Neural cell (in vitro differentiated cells): ENCODE data around the gene MLLT3. TPM values are rescaled to one million over a fixed set of nuclear protein-coding genes. Genes with fewer than 3 reads are reported as not detected.

ENCODE experiments used
- H2AFZ ChIP-seq: fragments of 200-600, 300-800 bp; sonication (generic), shearing (Covaris generic); 2 replicates; pipeline ENCODE4 v1.6.0; 2014; ENCODE audit warnings: low read depth, mild to moderate bottlenecking, antibody characterized with exemption, low read length, moderate library complexity
- H3F3A ChIP-seq: fragments of 200-600 bp; shearing (Covaris generic); 2 replicates; pipeline ENCODE4 v1.6.1; 2016; ENCODE audit warnings: mild to moderate bottlenecking, moderate library complexity, mixed read lengths, antibody characterized with exemption, low read length; ENCODE audit not compliant: insufficient read depth, poor library complexity, severe bottlenecking
- H3K27ac ChIP-seq: fragments of 200-600, 300-800 bp; sonication (generic), shearing (Covaris generic); 2 replicates; pipeline ENCODE4 v1.5.1; 2014; ENCODE audit warnings: mild to moderate bottlenecking, low read length, moderate library complexity
- H3K27me3 ChIP-seq: fragments of 300-800, 200-600 bp; sonication (generic), shearing (Covaris generic); 2 replicates; pipeline ENCODE4 v1.6.0; 2014; ENCODE audit warnings: mild to moderate bottlenecking, low read depth, low read length, moderate library complexity; ENCODE audit not compliant: insufficient read depth
- H3K36me3 ChIP-seq: fragments of 300-800, 200-600 bp; sonication (generic), shearing (Covaris generic); 2 replicates; pipeline ENCODE4 v1.5.1; 2014; ENCODE audit warnings: mild to moderate bottlenecking, antibody characterized with exemption, low read length, moderate library complexity; ENCODE audit not compliant: insufficient read depth
- H3K4me2 ChIP-seq: fragments of 300-800, 200-600 bp; sonication (generic), shearing (Covaris generic); 2 replicates; pipeline ENCODE4 v1.6.0; 2014; ENCODE audit warnings: mild to moderate bottlenecking, low read length
- H3K4me3 ChIP-seq: fragments of 300-800, 200-600 bp; sonication (generic), shearing (Covaris generic); 2 replicates; pipeline ENCODE4 v1.5.1; 2014; ENCODE audit warnings: mild to moderate bottlenecking, low read length, moderate library complexity
- H3K79me2 ChIP-seq: fragments of 200-600 bp; shearing (Covaris generic); replicated peaks from 2 replicates; pipeline ENCODE4 v1.6.0; 2014; ENCODE audit warnings: mild to moderate bottlenecking, low read length, moderate library complexity; ENCODE audit not compliant: insufficient read depth
- H3K9ac ChIP-seq: fragments of 300-800, 200-600 bp; sonication (generic), shearing (Covaris generic); 2 replicates; pipeline ENCODE4 v1.6.1; 2016; ENCODE audit warnings: mild to moderate bottlenecking, low read length, mixed read lengths
- H3K9me2 ChIP-seq: fragments of 200-600 bp; shearing (Covaris generic); 2 replicates; pipeline ENCODE4 v1.6.1; 2016; ENCODE audit warnings: mild to moderate bottlenecking, low read length, mixed read lengths; ENCODE audit not compliant: insufficient read depth
- H3K9me3 ChIP-seq: fragments of 200-600, 300-800 bp; sonication (generic), shearing (Covaris generic); 2 replicates; pipeline ENCODE4 v1.6.1; 2016; ENCODE audit warnings: mild to moderate bottlenecking, mixed run types, low read length, moderate library complexity, mixed read lengths
- H4K20me1 ChIP-seq: fragments of 200-600 bp; shearing (Covaris generic); 2 replicates; pipeline ENCODE4 v1.6.1; 2016; ENCODE audit warnings: mild to moderate bottlenecking, mixed run types; ENCODE audit not compliant: insufficient read depth
- EP300 ChIP-seq: fragments of 450-650 bp; conservative IDR thresholded peaks from 2 replicates; pipeline ENCODE4 v1.6.1; 2014; ENCODE audit warnings: antibody characterized with exemption, mild to moderate bottlenecking, moderate library complexity; ENCODE audit not compliant: poor library complexity, severe bottlenecking
- EZH2 ChIP-seq: fragments of 200-600, 300-800 bp; shearing (Covaris generic), sonication (generic); IDR thresholded peaks from 2 replicates; pipeline ENCODE4 v1.6.1; 2014; ENCODE audit warnings: antibody characterized with exemption, low read length, borderline replicate concordance, mild to moderate bottlenecking; ENCODE audit not compliant: insufficient read depth, poor library complexity, severe bottlenecking
- MXI1 ChIP-seq: fragments of 450-650 bp; conservative IDR thresholded peaks from 2 replicates; pipeline ENCODE4 v1.6.1; 2014; ENCODE audit warnings: antibody characterized with exemption, mild to moderate bottlenecking; ENCODE audit not compliant: poor library complexity, severe bottlenecking
- POLR2AphosphoS5 ChIP-seq: IDR thresholded peaks from 2 replicates; pipeline ENCODE4 v1.6.1; 2012
- SMC3 ChIP-seq: fragments of 450-650 bp; conservative IDR thresholded peaks from 2 replicates; pipeline ENCODE4 v1.6.1; 2014; ENCODE audit warnings: antibody characterized with exemption, mild to moderate bottlenecking, moderate library complexity; ENCODE audit not compliant: poor library complexity
- TAF1 ChIP-seq: IDR thresholded peaks from 2 replicates; pipeline ENCODE4 v1.6.1; 2012; ENCODE audit warnings: low read depth
- polyA plus RNA-seq: library from polyadenylated mRNA; depleted of rRNA; stranded (reverse); fragments of >200 nt; gene quantifications from 2 replicates; pipeline ENCODE4 v1.2.3, GENCODE V29; 2014
- TF ChIP-seq, protein P1 (sequence below): fragments of 450-650 bp; IDR thresholded peaks from 2 replicates; pipeline ENCODE4 v1.5.1; 2014; ENCODE audit warnings: antibody characterized with exemption, mild to moderate bottlenecking, moderate library complexity; ENCODE audit not compliant: poor library complexity, severe bottlenecking

MLLT3 gene
- polyA plus RNA-seq, 1 donor from 2014 or later, result 61.5 TPM

- Histone ChIP-seq H3K4me3 (peak overlapping the region; percentile 84), H4K20me1 (peaks cover 1% of the 10 kb centered on the region), H3K9ac (peak overlapping the region; percentile 92), H3K4me2 (no peak overlapping the region), H2AFZ (peak overlapping the region; percentile 62), H3F3A (no peaks in the 10 kb centered on the region), H3K79me2 (peaks cover 44% of the 10 kb centered on the region), H3K9me3 (no peaks in the 10 kb centered on the region), H3K36me3 (no peaks in the 10 kb centered on the region), H3K27ac (peak overlapping the region; percentile 98), H3K27me3 (peaks cover 17% of the 10 kb centered on the region), H3K9me2 (no peaks in the 10 kb centered on the region)
- no peak for TF ChIP-seq EZH2
- TF ChIP-seq EP300, result peak; percentile 10
- TF ChIP-seq MXI1, result peak; percentile 64
- peak; percentile 27 for TF ChIP-seq TAF1
- peak; percentile 69 for TF ChIP-seq POLR2AphosphoS5
- TF ChIP-seq, protein P1, sequence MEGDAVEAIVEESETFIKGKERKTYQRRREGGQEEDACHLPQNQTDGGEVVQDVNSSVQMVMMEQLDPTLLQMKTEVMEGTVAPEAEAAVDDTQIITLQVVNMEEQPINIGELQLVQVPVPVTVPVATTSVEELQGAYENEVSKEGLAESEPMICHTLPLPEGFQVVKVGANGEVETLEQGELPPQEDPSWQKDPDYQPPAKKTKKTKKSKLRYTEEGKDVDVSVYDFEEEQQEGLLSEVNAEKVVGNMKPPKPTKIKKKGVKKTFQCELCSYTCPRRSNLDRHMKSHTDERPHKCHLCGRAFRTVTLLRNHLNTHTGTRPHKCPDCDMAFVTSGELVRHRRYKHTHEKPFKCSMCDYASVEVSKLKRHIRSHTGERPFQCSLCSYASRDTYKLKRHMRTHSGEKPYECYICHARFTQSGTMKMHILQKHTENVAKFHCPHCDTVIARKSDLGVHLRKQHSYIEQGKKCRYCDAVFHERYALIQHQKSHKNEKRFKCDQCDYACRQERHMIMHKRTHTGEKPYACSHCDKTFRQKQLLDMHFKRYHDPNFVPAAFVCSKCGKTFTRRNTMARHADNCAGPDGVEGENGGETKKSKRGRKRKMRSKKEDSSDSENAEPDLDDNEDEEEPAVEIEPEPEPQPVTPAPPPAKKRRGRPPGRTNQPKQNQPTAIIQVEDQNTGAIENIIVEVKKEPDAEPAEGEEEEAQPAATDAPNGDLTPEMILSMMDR, result no peak
- peak; percentile 35 for TF ChIP-seq SMC3
These were observed 599 bp downstream of the MLLT3 start for GRCh38 chr9:20621471-20622329.

GRCh38 chr9:20620650-20621470 is 1.4 kb downstream of the MLLT3 start:
- Histone ChIP-seq H3K9me2 (no peaks in the 10 kb centered on the region), H3K27ac (peak overlapping the region; percentile 98), H2AFZ (no peak overlapping the region), H4K20me1 (peaks cover 6% of the 10 kb centered on the region), H3K79me2 (peaks cover 52% of the 10 kb centered on the region), H3K4me3 (peak overlapping the region; percentile 84), H3F3A (no peaks in the 10 kb centered on the region), H3K9ac (peak overlapping the region; percentile 92), H3K4me2 (no peak overlapping the region), H3K36me3 (no peaks in the 10 kb centered on the region), H3K9me3 (no peaks in the 10 kb centered on the region), H3K27me3 (peaks cover 17% of the 10 kb centered on the region)
- TF ChIP-seq POLR2AphosphoS5, result peak; percentile 24
- TF ChIP-seq MXI1, result no peak

- Histone ChIP-seq H3K79me2 (peaks cover 64% of the 10 kb centered on the region), H3K9ac (peak overlapping the region; percentile 92), H4K20me1 (peaks cover 6% of the 10 kb centered on the region), H3K9me3 (no peaks in the 10 kb centered on the region), H3K36me3 (no peaks in the 10 kb centered on the region), H3K9me2 (no peaks in the 10 kb centered on the region), H2AFZ (no peak overlapping the region), H3K4me3 (peak overlapping the region; percentile 84), H3F3A (no peaks in the 10 kb centered on the region), H3K4me2 (peak overlapping the region; percentile 90), H3K27ac (peak overlapping the region; percentile 53), H3K27me3 (peaks cover 16% of the 10 kb centered on the region)
- TF ChIP-seq, protein P1, result no peak
- TF ChIP-seq POLR2AphosphoS5, result peak; percentile 35
These were observed 2.7 kb downstream of the MLLT3 start for GRCh38 chr9:20619487-20620200.
